ENCODE data around the gene DUSP18. TPM values are rescaled to one million over a fixed set of nuclear protein-coding genes. Genes with fewer than 3 reads are reported as not detected.

The DUSP18 gene
- total and polyA plus RNA-seq, 2 donors from 2014 or later = 3.6 to 14.0 TPM

- H3K4me3 ChIP-seq (ENCODE audit: low read length in 3 of 3) = no peak overlapping the region
- FAIRE-seq (no peak), DNase-seq (peak in 1 of 5 donors; percentile 61)
- intact Hi-C loops (cut with DNase I) = no loop called here
- H3K9me3 ChIP-seq (ENCODE audit: control insufficient read depth in 2 of 3, insufficient read depth in 1 of 3, low read length in 3 of 3) = no peaks in the 10 kb centered on the region
- H3K9ac ChIP-seq (ENCODE audit: low read length in 3 of 3) = no peak overlapping the region
- H3K36me3 ChIP-seq (ENCODE audit: control insufficient read depth in 2 of 3, insufficient read depth in 3 of 3, low read length in 3 of 3) = no peaks in the 10 kb centered on the region
- no peak overlapping the region for H3K27ac ChIP-seq (ENCODE audit: low read depth in 2 of 2, low read length in 2 of 2)
- H3K4me1 ChIP-seq (ENCODE audit: control insufficient read depth in 2 of 3, insufficient read depth in 2 of 3, low read depth in 1 of 3, low read length in 3 of 3) = no peaks in the 10 kb centered on the region
- no peaks in the 10 kb centered on the region for H3K27me3 ChIP-seq (ENCODE audit: control insufficient read depth, insufficient read depth, low read length)
- no peak for TF ChIP-seq CTCF (IDR thresholded peaks at IDR 0.05; ENCODE audit: borderline replicate concordance, extremely low read depth, insufficient read depth)
Observed at GRCh38 chr22:30652852-30653251, 14.8 kb downstream of the DUSP18 start.

- no peaks in the 10 kb centered on the region for H3K27me3 ChIP-seq (ENCODE audit: control insufficient read depth, insufficient read depth, low read length)
- H3K27ac ChIP-seq (ENCODE audit: low read depth in 2 of 2, low read length in 2 of 2) = no peak overlapping the region
- H3K36me3 ChIP-seq (ENCODE audit: control insufficient read depth in 2 of 3, insufficient read depth in 3 of 3, low read length in 3 of 3) = no peaks in the 10 kb centered on the region
- no peak overlapping the region for H3K9ac ChIP-seq (ENCODE audit: low read length in 3 of 3)
- H3K4me1 ChIP-seq (ENCODE audit: control insufficient read depth in 2 of 3, insufficient read depth in 2 of 3, low read depth in 1 of 3, low read length in 3 of 3) = no peaks in the 10 kb centered on the region
- intact Hi-C loops (cut with DNase I) = no loop called here
- FAIRE-seq (no peak), DNase-seq (peak in 1 of 5 donors; percentile 52)
- no peaks in the 10 kb centered on the region for H3K9me3 ChIP-seq (ENCODE audit: control insufficient read depth in 2 of 3, insufficient read depth in 1 of 3, low read length in 3 of 3)
- TF ChIP-seq CTCF (IDR thresholded peaks at IDR 0.05; ENCODE audit: borderline replicate concordance, extremely low read depth, insufficient read depth) = no peak
- no peak overlapping the region for H3K4me3 ChIP-seq (ENCODE audit: low read length in 3 of 3)
Observed at GRCh38 chr22:30650508-30651116, 17.1 kb downstream of the DUSP18 start.

GRCh38 chr22:30649430-30650007 lies 18.2 kb downstream of the DUSP18 start:
- no peaks in the 10 kb centered on the region for H3K4me1 ChIP-seq (ENCODE audit: control insufficient read depth in 2 of 3, insufficient read depth in 2 of 3, low read depth in 1 of 3, low read length in 3 of 3)
- DNase-seq (peak in 1 of 5 donors; percentile 89), FAIRE-seq (no peak)
- H3K4me3 ChIP-seq (ENCODE audit: low read length in 3 of 3) = no peak overlapping the region
- intact Hi-C loops (cut with DNase I) = no loop called here
- no peaks in the 10 kb centered on the region for H3K36me3 ChIP-seq (ENCODE audit: control insufficient read depth in 2 of 3, insufficient read depth in 3 of 3, low read length in 3 of 3)
- H3K9ac ChIP-seq (ENCODE audit: low read length in 3 of 3) = no peak overlapping the region
- no peak for TF ChIP-seq CTCF (IDR thresholded peaks at IDR 0.05; ENCODE audit: borderline replicate concordance, extremely low read depth, insufficient read depth)
- H3K27me3 ChIP-seq (ENCODE audit: control insufficient read depth, insufficient read depth, low read length) = no peaks in the 10 kb centered on the region
- no peak overlapping the region for H3K27ac ChIP-seq (ENCODE audit: low read depth in 2 of 2, low read length in 2 of 2)
- H3K9me3 ChIP-seq (ENCODE audit: control insufficient read depth in 2 of 3, insufficient read depth in 1 of 3, low read length in 3 of 3) = no peaks in the 10 kb centered on the region

Measured in kidney (tissue), 14 donors.